H1 (cell line): Measurements from ENCODE around the gene NR2F1-AS1. TPM values are rescaled to one million over a fixed set of nuclear protein-coding genes. Genes with fewer than 3 reads are reported as not detected.

ENCODE experiments used
- CTCF ChIA-PET: fragments of 300-600 bp; sonication (Branson Sonifier 250); formaldehyde crosslinking; loops from one replicate; lab custom pipeline; 2021; ENCODE audit not compliant: partially characterized antibody; lab: Charles Lee
- POLR2A ChIA-PET: fragments of 300-600 bp; sonication (Branson Sonifier 250); formaldehyde crosslinking; loops from one replicate; lab custom pipeline; 2021; ENCODE audit warnings: inconsistent platforms; ENCODE audit not compliant: partially characterized antibody; lab: Charles Lee
- DNase-seq, 2 experiments: peaks; one replicate each; pipeline versions ENCODE4 v3.0.0 to v3.0.0-alpha.2; 2010 to 2022; ENCODE audit warnings: low spot score in 2 of 2, low read depth in 1 of 2, mixed read lengths in 1 of 2
- FAIRE-seq: peaks from 2 replicates; lab custom pipeline; 2011; peaks lifted over from hg19 to GRCh38; lab: Jason Lieb, UNC
- H2AFZ ChIP-seq: 2 replicates; pipeline ENCODE4 v1.8.1; 2012; ENCODE audit warnings: low read length, inconsistent platforms
- H2AK5ac ChIP-seq: 2 replicates; pipeline ENCODE4 v1.6.1; 2013; ENCODE audit warnings: low read depth, low read length
- H2BK120ac ChIP-seq: replicated peaks from 2 replicates; pipeline ENCODE3; 2013; ENCODE audit warnings: low read depth, low read length, inconsistent platforms
- H2BK12ac ChIP-seq: 2 replicates; pipeline ENCODE4 v1.6.1; 2013; ENCODE audit warnings: low read depth, low read length
- H2BK15ac ChIP-seq: 2 replicates; pipeline ENCODE4 v1.6.1; 2013; ENCODE audit warnings: low read length
- H2BK20ac ChIP-seq: 2 replicates; pipeline ENCODE4 v1.6.1; 2013; ENCODE audit warnings: low read length
- H2BK5ac ChIP-seq: 2 replicates; pipeline ENCODE4 v1.6.1; 2013; ENCODE audit warnings: low read depth, low read length
- H3K14ac ChIP-seq: 2 replicates; pipeline ENCODE4 v1.6.1; 2013; ENCODE audit warnings: inconsistent platforms; ENCODE audit not compliant: insufficient read length
- H3K18ac ChIP-seq: 2 replicates; pipeline ENCODE4 v1.6.1; 2013; ENCODE audit warnings: low read length; ENCODE audit errors: extremely low read depth
- H3K23ac ChIP-seq: 2 replicates; pipeline ENCODE4 v1.6.1; 2013; ENCODE audit warnings: inconsistent platforms; ENCODE audit not compliant: insufficient read length
- H3K23me2 ChIP-seq: 2 replicates; pipeline ENCODE4 v1.6.1; 2013; ENCODE audit warnings: low read depth, low read length
- H3K27ac ChIP-seq: 2 replicates; pipeline ENCODE4 v1.6.1; 2011; ENCODE audit warnings: low read depth, low read length, inconsistent platforms
- H3K27me3 ChIP-seq, 4 experiments: replicated peaks in 1 of 4; 1 replicate in 1 of 4; 2 replicates in 3 of 4; pipeline versions ENCODE4 v1.6.1 to v1.8.1; 2011 to 2013; ENCODE audit warnings: low read length in 3 of 4, mild to moderate bottlenecking in 3 of 4, inconsistent platforms in 2 of 4, mixed read lengths in 2 of 4, moderate library complexity in 1 of 4; ENCODE audit not compliant: control insufficient read depth in 3 of 4, insufficient read depth in 3 of 4; ENCODE audit errors: extremely low read depth in 1 of 4
- H3K36me3 ChIP-seq, 4 experiments: 2 replicates each; pipeline versions ENCODE4 v1.6.1 to v1.8.1; 2011 to 2013; ENCODE audit warnings: mild to moderate bottlenecking in 4 of 4, low read length in 3 of 4, moderate library complexity in 2 of 4, control low read depth in 1 of 4, inconsistent platforms in 1 of 4; ENCODE audit not compliant: insufficient read depth in 4 of 4, control insufficient read depth in 2 of 4
- H3K4ac ChIP-seq: replicated peaks from 2 replicates; pipeline ENCODE3; 2013; ENCODE audit warnings: low read length, low read depth, mixed read lengths, inconsistent platforms; ENCODE audit not compliant: insufficient read length
- H3K4me1 ChIP-seq, 4 experiments: replicated peaks in 1 of 4; 1 replicate in 1 of 4; 2 replicates in 3 of 4; pipeline versions ENCODE4 v1.6.1 to v1.8.1; 2011 to 2013; ENCODE audit warnings: low read length in 3 of 4, inconsistent platforms in 2 of 4, mixed read lengths in 1 of 4; ENCODE audit not compliant: insufficient read depth in 4 of 4, control insufficient read depth in 3 of 4
- H3K4me2 ChIP-seq, 2 experiments: 2 replicates each; pipeline versions ENCODE4 v1.6.1 to v1.8.1; 2011 to 2013; ENCODE audit warnings: low read depth in 2 of 2, low read length in 2 of 2, control low read depth in 1 of 2, inconsistent platforms in 1 of 2, mild to moderate bottlenecking in 1 of 2; ENCODE audit not compliant: insufficient read depth in 1 of 2
- H3K4me3 ChIP-seq, 4 experiments: fragments of 200-600, 300-600 bp in 1 of 4; sonication (generic), shearing (Covaris generic), sonication (Bioruptor Twin) in 1 of 4; 2 replicates each; pipeline versions ENCODE4 v1.5.1 to v1.8.1; 2011 to 2016; ENCODE audit warnings: low read length in 4 of 4, low read depth in 3 of 4, control low read depth in 2 of 4, inconsistent platforms in 2 of 4, mild to moderate bottlenecking in 2 of 4, mixed read lengths in 1 of 4, moderate library complexity in 1 of 4; ENCODE audit not compliant: insufficient read depth in 2 of 4; ENCODE audit errors: extremely low read depth in 1 of 4
- H3K56ac ChIP-seq: replicated peaks from 2 replicates; pipeline ENCODE3; 2013; ENCODE audit warnings: low read depth, mild to moderate bottlenecking, mixed read lengths, low read length, inconsistent platforms; ENCODE audit not compliant: insufficient read length
- H3K79me1 ChIP-seq: 2 replicates; pipeline ENCODE4 v1.6.1; 2013; ENCODE audit warnings: low read depth, low read length, control low read depth
- H3K79me2 ChIP-seq, 2 experiments: 2 replicates each; pipeline versions ENCODE4 v1.6.1 to v1.8.1; 2012 to 2013; ENCODE audit warnings: low read length in 2 of 2, mild to moderate bottlenecking in 2 of 2, inconsistent platforms in 1 of 2; ENCODE audit not compliant: insufficient read depth in 2 of 2, control insufficient read depth in 1 of 2
- H3K9ac ChIP-seq, 4 experiments: replicated peaks in 1 of 4; 1 replicate in 1 of 4; 2 replicates in 3 of 4; pipeline versions ENCODE4 v1.6.1 to v1.8.1; 2011 to 2013; ENCODE audit warnings: low read depth in 3 of 4, low read length in 3 of 4, control low read depth in 2 of 4, mild to moderate bottlenecking in 2 of 4, moderate library complexity in 2 of 4, inconsistent platforms in 1 of 4; ENCODE audit errors: extremely low read depth in 1 of 4
- H3K9me3 ChIP-seq, 2 experiments: 2 replicates each; pipeline versions ENCODE4 v1.6.1 to v1.8.1; 2012 to 2013; ENCODE audit warnings: mild to moderate bottlenecking in 2 of 2, moderate library complexity in 2 of 2, control low read depth in 1 of 2, inconsistent platforms in 1 of 2, low read depth in 1 of 2, low read length in 1 of 2, mixed read lengths in 1 of 2; ENCODE audit not compliant: insufficient read depth in 2 of 2
- H4K20me1 ChIP-seq, 2 experiments: replicated peaks in 1 of 2; 2 replicates each; pipeline versions ENCODE3 to v1.8.1; 2011 to 2013; ENCODE audit warnings: inconsistent platforms in 2 of 2, low read length in 2 of 2, mild to moderate bottlenecking in 1 of 2; ENCODE audit not compliant: insufficient read depth in 2 of 2, control insufficient read depth in 1 of 2
- H4K5ac ChIP-seq: 2 replicates; pipeline ENCODE4 v1.6.1; 2013; ENCODE audit warnings: low read length, low read depth, mixed read lengths, inconsistent platforms; ENCODE audit not compliant: insufficient read length
- H4K8ac ChIP-seq: 2 replicates; pipeline ENCODE4 v1.8.0; 2013; ENCODE audit warnings: mild to moderate bottlenecking, moderate library complexity, low read length, inconsistent platforms; ENCODE audit not compliant: insufficient read depth; ENCODE audit errors: extremely low read depth
- H4K91ac ChIP-seq: replicated peaks from 2 replicates; pipeline ENCODE3; 2013; ENCODE audit warnings: low read length, mixed read lengths, inconsistent platforms; ENCODE audit not compliant: insufficient read length
- BCL11A ChIP-seq, 2 experiments: IDR thresholded peaks; one replicate each; pipeline ENCODE4 v1.6.1; 2011; ENCODE audit warnings: low read depth in 2 of 2, low read length in 2 of 2, mild to moderate bottlenecking in 2 of 2
- EP300 ChIP-seq, 2 experiments: IDR thresholded peaks; 1 replicate in 1 of 2; 2 replicates in 1 of 2; pipeline ENCODE4 v1.6.1; 2011 to 2012; ENCODE audit warnings: low read depth in 2 of 2, low read length in 2 of 2, mild to moderate bottlenecking in 2 of 2, borderline replicate concordance in 1 of 2, inconsistent platforms in 1 of 2, moderate library complexity in 1 of 2
- EZH2 ChIP-seq: fragments of 200-600 bp; sonication (generic); IDR thresholded peaks from 2 replicates; pipeline ENCODE4 v1.7.1; 2012; ENCODE audit warnings: low read depth, mild to moderate bottlenecking, moderate library complexity, low read length, inconsistent platforms; ENCODE audit not compliant: severe bottlenecking
- HDAC6 ChIP-seq: IDR thresholded peaks from one replicate; pipeline ENCODE4 v1.7.1; 2012; ENCODE audit warnings: low read depth, mild to moderate bottlenecking, inconsistent platforms, low read length, moderate library complexity
- WGBS, 2 experiments: shearing (Covaris generic) in 1 of 2; methylation state at CpG; one replicate each; pipeline versions ENCODE4 v1.1.6 to v1.1.7; 2013 to 2015; ENCODE audit warnings: low lambda C conversion rate in 2 of 2, mixed read lengths in 2 of 2, inconsistent platforms in 1 of 2, low coverage in 1 of 2, missing lambda C conversion rate in 1 of 2; ENCODE audit not compliant: insufficient replicate concordance in 2 of 2, insufficient coverage in 1 of 2, insufficient read length in 1 of 2; ENCODE audit errors: extremely low coverage in 1 of 2, missing lambda C conversion rate in 1 of 2; 5-methylcytosine and 5-hydroxymethylcytosine counted together
- polyA plus RNA-seq, 7 experiments: library from polyadenylated mRNA; depleted of rRNA in 3 of 7; stranded (reverse) in 5 of 7; unstranded in 2 of 7; fragments of >200 nt in 5 of 7; fragments of 200-250 nt in 2 of 7; gene quantifications; 1 replicate in 5 of 7; 2 replicates in 1 of 7; 4 replicates in 1 of 7; pipeline versions ENCODE4 v1.2.1 to v1.2.3, GENCODE V29; 2011 to 2013; ENCODE audit warnings: missing spikeins in 2 of 7, mixed read lengths in 2 of 7
- total RNA-seq: library from RNA; stranded (reverse); fragmentation: NEBNext Ultra II Directional; extraction: Animal tissue kit (Norgen Biotek cat#: 25700); gene quantifications from 2 replicates; pipeline ENCODE4 v1.2.1, GENCODE V29; 2021

Gene NR2F1-AS1
- total and polyA plus RNA-seq, 2 of the 8 experiments (the other 6 are each of a cell fraction or from before 2014, with no cell fraction given): 1.6 to 5.6 TPM

DNA sequence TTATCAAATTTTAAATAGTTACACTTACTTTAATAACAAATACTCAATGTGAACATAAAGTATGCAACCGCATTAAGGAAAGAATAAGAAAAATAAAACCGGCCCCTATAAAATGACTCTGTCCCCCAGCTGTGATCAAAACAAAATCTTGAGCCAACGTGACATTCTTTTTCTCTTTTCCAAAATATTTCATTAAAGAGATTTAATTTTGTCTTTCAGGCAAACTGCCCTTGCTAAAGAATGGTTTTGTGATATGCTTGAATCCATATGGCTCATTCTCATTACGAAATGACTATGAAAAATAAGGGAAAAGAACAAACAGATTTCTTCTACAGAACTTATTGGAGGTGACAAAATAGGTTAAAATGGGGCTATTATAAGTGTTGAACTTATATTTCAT, 197.0 kb downstream of the NR2F1-AS1 start:
- Histone ChIP-seq H3K14ac (no peak overlapping the region), H3K4ac (no peak overlapping the region), H2BK5ac (no peak overlapping the region), H3K18ac (no peak overlapping the region), H2BK15ac (no peak overlapping the region), H3K23me2 (no peaks in the 10 kb centered on the region), H4K5ac (no peak overlapping the region), H3K79me2 (no peaks in the 10 kb centered on the region), H3K36me3 (no peaks in the 10 kb centered on the region), H2BK20ac (no peak overlapping the region), H2BK120ac (no peak overlapping the region), H3K79me1 (no peaks in the 10 kb centered on the region), H3K9ac (no peak overlapping the region), H4K91ac (no peak overlapping the region), H3K9me3 (no peaks in the 10 kb centered on the region), H3K23ac (no peak overlapping the region), H2AK5ac (no peak overlapping the region), H4K8ac (no peak overlapping the region), H3K4me1 (no peaks in the 10 kb centered on the region), H2AFZ (no peak overlapping the region), H3K27ac (no peak overlapping the region), H3K4me3 (no peak overlapping the region), H3K27me3 (no peaks in the 10 kb centered on the region), H2BK12ac (no peak overlapping the region), H3K4me2 (no peak overlapping the region), H4K20me1 (no peaks in the 10 kb centered on the region), H3K56ac (no peak overlapping the region)
- WGBS, 2 experiments: 86% methylated on average over 4 of the region's 4 CpGs; no CpG with 5 or more reads in 1 of the 2 experiments
- CTCF ChIA-PET: interaction anchor here (0.6 to 1.9 kb wide), 2 partner anchors 18 to 202 kb away, joined by 4 to 5 read pairs; no protein-coding TSS in a partner anchor
- POLR2A ChIA-PET: no interaction called here
- DNase-seq (no peak), FAIRE-seq (no peak)
- TF ChIP-seq HDAC6 (no peak), EP300 (IDR thresholded peaks at IDR 0.05; ENCODE audit: borderline replicate concordance in 1 of 2, low read depth in 2 of 2, low read length in 2 of 2) (no peak), BCL11A (IDR thresholded peaks at IDR 0.05; ENCODE audit: low read depth in 2 of 2, low read length in 2 of 2) (no peak), EZH2 (no peak)
